GM12864 (cell line): Measurements from ENCODE around the gene CGB3.
"Not testable (repeated sequence)": the region's sequence is repeated elsewhere in the genome, so short reads cannot be mapped to it uniquely, and the experiment has no call there.

Experiments
- DNase-seq: peaks from one replicate; pipeline ENCODE4 v3.0.0-alpha.2; 2011; ENCODE audit warnings: low read depth
- H3K4me3 ChIP-seq: 2 replicates; pipeline ENCODE4 v1.5.1; 2011; ENCODE audit warnings: mild to moderate bottlenecking, low read depth, low read length, control low read depth
- TF ChIP-seq, protein P1 (sequence below): IDR thresholded peaks from 2 replicates; pipeline ENCODE4 v1.5.1; 2011; ENCODE audit warnings: low read depth, mild to moderate bottlenecking, moderate library complexity, low read length, control low read depth, inconsistent platforms; ENCODE audit errors: missing control alignments

The CGB3 gene

DNA sequence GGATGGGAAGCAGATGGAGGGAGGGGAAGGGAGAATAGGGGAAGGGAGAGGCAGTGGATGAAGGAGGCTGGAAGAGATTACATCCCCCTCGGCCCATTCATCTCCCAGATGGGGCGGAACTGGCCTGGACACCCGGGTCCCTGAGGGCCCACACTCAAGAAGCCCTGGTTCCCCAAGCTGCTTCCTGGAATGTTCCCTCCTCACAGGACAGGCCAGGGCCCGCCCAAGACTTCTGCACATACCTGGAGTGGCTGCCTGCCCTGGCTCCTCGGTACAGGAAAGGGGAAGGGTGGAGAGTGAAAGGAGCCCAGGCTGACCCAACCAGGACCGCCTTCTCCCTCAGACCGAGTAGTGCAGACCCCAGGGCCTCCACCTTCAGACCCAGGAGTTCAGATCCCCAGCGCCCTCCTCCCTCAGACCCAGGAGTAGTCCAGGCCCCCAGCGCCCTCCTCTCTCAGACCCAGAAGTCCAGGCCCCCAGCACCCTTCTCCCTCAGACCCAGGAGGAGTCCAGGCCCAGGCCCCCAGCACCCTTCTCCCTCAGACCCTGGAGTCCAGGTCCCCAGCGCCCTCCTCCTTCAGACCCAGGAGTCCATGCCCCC is 40.0 kb upstream of the CGB3 start:
- no peak overlapping the region for H3K4me3 ChIP-seq
- TF ChIP-seq, protein P1, sequence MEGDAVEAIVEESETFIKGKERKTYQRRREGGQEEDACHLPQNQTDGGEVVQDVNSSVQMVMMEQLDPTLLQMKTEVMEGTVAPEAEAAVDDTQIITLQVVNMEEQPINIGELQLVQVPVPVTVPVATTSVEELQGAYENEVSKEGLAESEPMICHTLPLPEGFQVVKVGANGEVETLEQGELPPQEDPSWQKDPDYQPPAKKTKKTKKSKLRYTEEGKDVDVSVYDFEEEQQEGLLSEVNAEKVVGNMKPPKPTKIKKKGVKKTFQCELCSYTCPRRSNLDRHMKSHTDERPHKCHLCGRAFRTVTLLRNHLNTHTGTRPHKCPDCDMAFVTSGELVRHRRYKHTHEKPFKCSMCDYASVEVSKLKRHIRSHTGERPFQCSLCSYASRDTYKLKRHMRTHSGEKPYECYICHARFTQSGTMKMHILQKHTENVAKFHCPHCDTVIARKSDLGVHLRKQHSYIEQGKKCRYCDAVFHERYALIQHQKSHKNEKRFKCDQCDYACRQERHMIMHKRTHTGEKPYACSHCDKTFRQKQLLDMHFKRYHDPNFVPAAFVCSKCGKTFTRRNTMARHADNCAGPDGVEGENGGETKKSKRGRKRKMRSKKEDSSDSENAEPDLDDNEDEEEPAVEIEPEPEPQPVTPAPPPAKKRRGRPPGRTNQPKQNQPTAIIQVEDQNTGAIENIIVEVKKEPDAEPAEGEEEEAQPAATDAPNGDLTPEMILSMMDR: no peak
- DNase-seq: no peak

DNA sequence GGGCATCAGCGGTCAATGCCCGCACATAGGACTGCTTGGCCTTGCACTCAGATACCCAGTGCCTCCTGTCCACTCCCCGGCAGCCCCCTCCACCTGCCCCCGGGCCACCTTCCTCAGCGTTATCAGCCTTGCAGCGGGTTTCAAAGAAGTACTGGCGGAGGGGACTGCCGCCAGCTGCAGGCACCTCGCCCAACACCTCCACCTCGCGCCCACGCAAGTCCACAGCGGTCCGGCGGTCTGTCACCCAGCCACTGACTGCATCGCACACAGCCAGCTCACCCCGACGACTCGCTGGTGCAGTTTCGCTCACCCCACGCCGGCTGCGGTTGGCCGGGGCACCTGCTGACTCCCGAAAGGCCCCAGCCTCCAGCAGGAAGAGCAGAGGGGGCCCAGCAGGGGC is 37.3 kb upstream of the CGB3 start:
- TF ChIP-seq, protein P1: no peak
- no peak for DNase-seq
- no peak overlapping the region for H3K4me3 ChIP-seq

DNA sequence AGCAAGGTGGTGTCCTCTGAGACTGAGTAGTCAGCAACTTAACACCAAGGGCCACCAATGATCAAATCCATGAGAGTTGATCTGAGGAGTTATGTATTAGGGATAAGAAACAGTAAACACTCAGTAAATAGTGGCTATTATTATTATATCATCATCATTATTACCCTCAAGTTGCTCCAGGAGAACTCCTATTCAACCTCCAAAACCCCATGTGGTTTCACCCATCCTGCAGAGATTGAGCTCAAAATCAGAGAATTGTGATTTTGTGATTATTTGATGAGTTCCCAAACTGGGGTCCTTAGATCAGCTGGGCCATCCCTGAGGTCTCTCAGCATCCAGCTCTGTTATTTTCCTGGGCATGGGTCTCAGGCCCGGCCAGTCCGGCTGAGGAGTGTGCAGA is 36.9 kb upstream of the CGB3 start:
- no peak overlapping the region for H3K4me3 ChIP-seq
- TF ChIP-seq, protein P1: no peak
- no peak for DNase-seq

DNA sequence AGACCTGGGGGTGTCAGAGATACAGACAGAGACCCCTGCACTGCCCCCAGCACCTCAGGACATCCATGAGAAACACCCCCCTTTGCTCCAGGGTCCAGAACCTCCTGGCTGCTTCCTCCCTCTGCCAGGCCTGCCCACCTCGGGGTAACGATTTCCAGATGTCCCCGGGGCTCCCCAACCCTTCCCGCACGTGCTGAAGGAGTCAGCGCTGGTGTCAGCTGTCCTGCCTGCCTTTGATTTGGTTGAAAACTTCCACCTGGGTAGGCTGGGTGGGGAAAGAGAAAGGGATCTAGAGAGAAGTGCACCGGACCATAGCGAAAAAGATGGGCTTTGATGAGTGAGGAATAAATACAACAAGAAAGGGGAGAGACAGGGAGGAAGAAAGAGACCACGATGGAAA is 34.9 kb upstream of the CGB3 start:
- H3K4me3 ChIP-seq: no peak overlapping the region
- TF ChIP-seq, protein P1: no peak
- DNase-seq: no peak

GRCh38 chr19:49058562-49058961 is 34.4 kb upstream of the CGB3 start:
- DNase-seq: no peak
- TF ChIP-seq, protein P1: no peak
- no peak overlapping the region for H3K4me3 ChIP-seq

DNA sequence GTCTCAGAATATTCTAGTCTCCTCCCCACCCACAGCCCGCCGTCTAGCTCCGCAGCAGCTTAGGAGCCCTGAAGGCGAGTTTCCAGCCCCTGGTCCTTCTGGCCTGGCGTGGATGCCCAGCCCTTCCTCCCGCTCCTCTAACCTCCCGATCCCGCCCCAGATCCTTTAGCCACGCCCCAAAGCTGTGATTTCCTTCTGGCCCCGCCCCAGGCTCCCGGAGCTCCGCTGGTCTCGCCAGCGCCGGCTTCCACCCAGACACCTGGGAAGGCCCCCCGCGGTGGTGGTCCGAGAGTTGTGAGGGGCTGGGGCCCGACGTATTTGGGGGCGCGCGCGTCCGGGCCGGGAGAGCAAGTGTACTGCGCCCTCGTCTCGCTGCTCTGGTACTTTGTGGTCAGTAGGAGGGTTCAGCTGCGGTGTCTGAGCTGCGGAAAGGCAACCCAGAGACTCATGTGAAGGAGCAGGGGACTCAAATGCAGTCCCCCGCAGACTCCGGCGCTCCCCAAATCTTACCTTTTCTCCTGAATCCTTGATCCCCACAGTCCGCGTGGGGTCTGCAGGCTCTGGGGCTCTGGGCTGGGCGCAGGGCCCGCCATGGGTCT is 33.6 kb upstream of the CGB3 start, which contains the start of gene CGB7:
TSS of gene CGB7 (minus strand) at position 114 of the 599 bp plus-strand sequence. CDS start 2,374 bp downstream, outside the sequence.
- no peak within 1 kb of the TSS for H3K4me3 ChIP-seq
- DNase-seq: no peak

GRCh38 chr19:49056902-49057596 is 32.9 kb upstream of the CGB3 start:
- H3K4me3 ChIP-seq, DNase-seq: not testable (repeated sequence)

More for the DNA sequence above, 33.6 kb upstream of the CGB3 start, which contains the start of gene CGB7:
- TF ChIP-seq, protein P1: no peak
